Suppressor macrophage treated with lipopolysaccharide for 4 hours (primary cell): ENCODE measurements around the gene NXPH3.

Experiments used
- DNase-seq: peaks from one replicate; pipeline ENCODE4 v3.0.0-alpha.2; 2020

Gene NXPH3

GRCh38 chr17:49576088-49576916 lies 631 bp downstream of the NXPH3 start:
- peak; percentile 22 for DNase-seq

GRCh38 chr17:49576917-49577649 lies 1.4 kb downstream of the NXPH3 start:
- DNase-seq, result no peak

GRCh38 chr17:49577650-49577934 lies 1.9 kb downstream of the NXPH3 start:
- DNase-seq, result no peak

GRCh38 chr17:49577963-49578362 lies 2.3 kb downstream of the NXPH3 start:
- peak; percentile 52 for DNase-seq

- no peak for DNase-seq
Measured at GRCh38 chr17:49578414-49578813, 2.7 kb downstream of the NXPH3 start.

- DNase-seq, result no peak
Measured at GRCh38 chr17:49578952-49579500, 3.4 kb downstream of the NXPH3 start.

GRCh38 chr17:49579522-49579921 lies 3.9 kb downstream of the NXPH3 start:
- DNase-seq, result no peak

- no peak for DNase-seq
Measured at GRCh38 chr17:49580055-49580721, 4.5 kb downstream of the NXPH3 start.

- no peak for DNase-seq
Measured at GRCh38 chr17:49580981-49581647, 5.4 kb downstream of the NXPH3 start.

GRCh38 chr17:49581648-49581998 lies 6.0 kb downstream of the NXPH3 start:
- no peak for DNase-seq

GRCh38 chr17:49582055-49582722 lies 6.5 kb downstream of the NXPH3 start:
- DNase-seq, result no peak

GRCh38 chr17:49582789-49583188 lies 7.1 kb downstream of the NXPH3 start:
- DNase-seq, result no peak

- no peak for DNase-seq
Measured at GRCh38 chr17:49583226-49583625, 7.6 kb downstream of the NXPH3 start.

- no peak for DNase-seq
Measured at GRCh38 chr17:49583889-49584288, 8.2 kb downstream of the NXPH3 start.

GRCh38 chr17:49585422-49586027 lies 9.9 kb downstream of the NXPH3 start:
- DNase-seq, result no peak

GRCh38 chr17:49587366-49588073 lies 11.8 kb downstream of the NXPH3 start:
- DNase-seq, result no peak

GRCh38 chr17:49588312-49588711 lies 12.6 kb downstream of the NXPH3 start:
- DNase-seq, result no peak

GRCh38 chr17:49588726-49589576 lies 13.3 kb downstream of the NXPH3 start:
- DNase-seq, result no peak

GRCh38 chr17:49589577-49589927 lies 13.9 kb downstream of the NXPH3 start:
- DNase-seq, result no peak

GRCh38 chr17:49590874-49591273 lies 15.2 kb downstream of the NXPH3 start:
- DNase-seq, result no peak

GRCh38 chr17:49592263-49592662 lies 16.6 kb downstream of the NXPH3 start:
- no peak for DNase-seq
